Spleen (tissue), 7 donors: Measurements from ENCODE around the gene FBXO48.

Experiments
- POLR2A ChIP-seq, 3 donors: fragments of 450-650 bp; IDR thresholded peaks; one replicate each; pipeline ENCODE4 v1.5.1; 2017; ENCODE audit warnings: antibody characterized with exemption in 3 of 3, mild to moderate bottlenecking in 1 of 3
- TF ChIP-seq, protein P1 (sequence below), 11 experiments: fragments of 200-600 bp in 7 of 11; fragments of 450-650 bp in 4 of 11; sonication (generic) in 4 of 11; IDR thresholded peaks in 8 of 11; conservative IDR thresholded peaks in 3 of 11; 1 replicate in 7 of 11; 2 replicates in 4 of 11; pipeline versions ENCODE4 v1.4.0 to v1.8.0; 2016 to 2021; ENCODE audit warnings: antibody characterized with exemption in 11 of 11, inconsistent platforms in 4 of 11, mild to moderate bottlenecking in 1 of 11
- donor health status: DM: no; HTN: no; CAD: no; lungs with moderate emphysema.
- donor health status: DM: no; HTN: no; CAD: no.
- donor health status: DM: no; HTN: no; CAD: no.

DNA sequence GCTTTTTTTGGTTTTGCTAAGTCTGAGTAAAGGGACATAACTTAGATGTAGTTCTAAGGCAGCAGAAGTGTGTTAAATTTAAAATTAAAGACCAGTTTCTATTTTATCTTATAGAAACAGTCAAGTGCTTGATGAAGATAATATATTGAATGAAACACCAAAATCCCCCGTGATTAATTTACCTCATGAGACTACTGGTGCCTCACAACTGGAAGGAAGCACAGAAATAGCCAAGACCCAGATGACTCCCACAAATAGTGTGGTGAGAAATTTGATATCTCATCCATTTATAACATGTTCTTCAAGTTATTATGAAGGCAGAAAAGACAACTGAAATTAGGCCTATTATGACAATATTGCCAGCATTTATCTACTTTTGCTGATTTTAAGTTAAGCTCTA lies 45.9 kb upstream of the FBXO48 start:
- TF ChIP-seq, protein P1, sequence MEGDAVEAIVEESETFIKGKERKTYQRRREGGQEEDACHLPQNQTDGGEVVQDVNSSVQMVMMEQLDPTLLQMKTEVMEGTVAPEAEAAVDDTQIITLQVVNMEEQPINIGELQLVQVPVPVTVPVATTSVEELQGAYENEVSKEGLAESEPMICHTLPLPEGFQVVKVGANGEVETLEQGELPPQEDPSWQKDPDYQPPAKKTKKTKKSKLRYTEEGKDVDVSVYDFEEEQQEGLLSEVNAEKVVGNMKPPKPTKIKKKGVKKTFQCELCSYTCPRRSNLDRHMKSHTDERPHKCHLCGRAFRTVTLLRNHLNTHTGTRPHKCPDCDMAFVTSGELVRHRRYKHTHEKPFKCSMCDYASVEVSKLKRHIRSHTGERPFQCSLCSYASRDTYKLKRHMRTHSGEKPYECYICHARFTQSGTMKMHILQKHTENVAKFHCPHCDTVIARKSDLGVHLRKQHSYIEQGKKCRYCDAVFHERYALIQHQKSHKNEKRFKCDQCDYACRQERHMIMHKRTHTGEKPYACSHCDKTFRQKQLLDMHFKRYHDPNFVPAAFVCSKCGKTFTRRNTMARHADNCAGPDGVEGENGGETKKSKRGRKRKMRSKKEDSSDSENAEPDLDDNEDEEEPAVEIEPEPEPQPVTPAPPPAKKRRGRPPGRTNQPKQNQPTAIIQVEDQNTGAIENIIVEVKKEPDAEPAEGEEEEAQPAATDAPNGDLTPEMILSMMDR (IDR thresholded peaks at IDR 0.05 in 8 of 11, conservative IDR thresholded peaks at IDR 0.05 in 3 of 11): no peak
- no peak for TF ChIP-seq POLR2A (IDR thresholded peaks at IDR 0.05)
